HepG2 (cell line): ENCODE measurements around the gene FNDC10. TPM values are rescaled to one million over a fixed set of nuclear protein-coding genes. Genes with fewer than 3 reads are reported as not detected.

ENCODE experiments used
- ATAC-seq: fragments of 200-7000 bp; cut with Tn5 transposase; 3 replicates; pipeline ENCODE4 v1.9.1; 2020; ENCODE audit warnings: mild to moderate bottlenecking, moderate library complexity
- BruUV-seq: library from RNA; stranded (reverse); fragments of 400-500 nt; replicated peaks from 2 replicates; lab custom pipeline; 2021; lab: Mats Ljungman, UMichigan
- CTCF ChIA-PET: fragments of 300-600 bp; formaldehyde crosslinking; extraction: SDS; loops from one replicate; lab custom pipeline; 2021; ENCODE audit warnings: low total read pairs, inconsistent platforms, low intra/inter-chr PET ratio; lab: Yijun Ruan, JAX
- POLR2A ChIA-PET: fragments of 350-600 bp; sonication (Branson Sonifier 250); formaldehyde crosslinking; loops from one replicate; lab custom pipeline; 2020; ENCODE audit warnings: antibody characterized with exemption, inconsistent platforms; lab: Yijun Ruan, JAX
- DNase-seq: peaks from one replicate; pipeline ENCODE4 v3.0.0-alpha.2; 2015; ENCODE audit warnings: low spot score
- FAIRE-seq: peaks from 3 replicates; lab custom pipeline; 2011; peaks lifted over from hg19 to GRCh38; lab: Jason Lieb, UNC
- H2AFZ ChIP-seq: one replicate; pipeline ENCODE4 v1.6.1; 2011; ENCODE audit warnings: low read length, inconsistent platforms
- H3K27ac ChIP-seq: fragments of 300-600 bp; 3 replicates; pipeline ENCODE4 v1.8.0; 2011; ENCODE audit warnings: mixed run types, mild to moderate bottlenecking, mixed read lengths, low read length, inconsistent platforms; ENCODE audit not compliant: insufficient read depth; ENCODE audit errors: extremely low read length
- H3K27me3 ChIP-seq, 2 experiments: fragments of 200-600 bp in 1 of 2; 2 replicates in 1 of 2; 3 replicates in 1 of 2; pipeline versions ENCODE4 v1.6.0 to v1.8.0; 2011; ENCODE audit warnings: low read length in 2 of 2, mild to moderate bottlenecking in 2 of 2, moderate library complexity in 2 of 2, inconsistent platforms in 1 of 2; ENCODE audit not compliant: insufficient read depth in 2 of 2, control insufficient read depth in 1 of 2
- H3K36me3 ChIP-seq, 2 experiments: fragments of 200-600 bp in 1 of 2; replicated peaks in 1 of 2; 2 replicates in 1 of 2; 3 replicates in 1 of 2; pipeline versions ENCODE4 v1.5.1 to v1.8.0; 2011; ENCODE audit warnings: low read length in 2 of 2, inconsistent platforms in 1 of 2; ENCODE audit not compliant: insufficient read depth in 2 of 2, control insufficient read depth in 1 of 2
- H3K4me1 ChIP-seq: 2 replicates; pipeline ENCODE4 v1.5.1; 2012; ENCODE audit warnings: low read length, inconsistent platforms; ENCODE audit not compliant: insufficient read depth
- H3K4me2 ChIP-seq: 2 replicates; pipeline ENCODE4 v1.6.0; 2011; ENCODE audit warnings: low read depth, low read length, inconsistent platforms
- H3K4me3 ChIP-seq, 3 experiments: fragments of 200-600 bp in 1 of 3; sonication (generic), shearing (Covaris generic) in 1 of 3; replicated peaks in 1 of 3; 2 replicates each; pipeline ENCODE4 v1.5.1; 2011 to 2016; ENCODE audit warnings: low read length in 3 of 3, inconsistent platforms in 2 of 3, low read depth in 2 of 3, mild to moderate bottlenecking in 2 of 3, control low read depth in 1 of 3, mixed read lengths in 1 of 3; ENCODE audit not compliant: insufficient read depth in 1 of 3
- H3K79me2 ChIP-seq: one replicate; pipeline ENCODE4 v1.6.1; 2011; ENCODE audit warnings: low read length, inconsistent platforms; ENCODE audit not compliant: insufficient read depth
- H3K9ac ChIP-seq: 2 replicates; pipeline ENCODE4 v1.6.0; 2011; ENCODE audit warnings: mild to moderate bottlenecking, low read depth, low read length, inconsistent platforms; ENCODE audit not compliant: insufficient read depth
- H3K9me3 ChIP-seq: 2 replicates; pipeline ENCODE4 v1.5.1; 2012; ENCODE audit warnings: mild to moderate bottlenecking, low read length
- H4K20me1 ChIP-seq: 2 replicates; pipeline ENCODE4 v1.6.0; 2011; ENCODE audit warnings: inconsistent platforms, mild to moderate bottlenecking, low read length, moderate library complexity; ENCODE audit not compliant: insufficient read depth
- DR1 ChIP-seq: sonication (generic); formaldehyde crosslinking; IDR thresholded peaks from 2 replicates; pipeline ENCODE4 v1.8.0; 2021; ENCODE audit warnings: mild to moderate bottlenecking, missing genetic modification reagents, inconsistent platforms
- HOMEZ ChIP-seq: IDR thresholded peaks from 2 replicates; pipeline ENCODE4 v1.6.1; 2016; ENCODE audit warnings: low read depth
- KLF16 ChIP-seq, 2 experiments: sonication (generic) in 1 of 2; formaldehyde crosslinking in 1 of 2; IDR thresholded peaks; 2 replicates each; pipeline versions ENCODE4 v1.6.1 to v1.8.0; 2016 to 2023; ENCODE audit warnings: missing genetic modification reagents in 2 of 2, missing compliant biosample characterization in 1 of 2
- KMT2B ChIP-seq: IDR thresholded peaks from 2 replicates; pipeline ENCODE4 v1.6.1; 2016; ENCODE audit warnings: missing genetic modification reagents, missing compliant biosample characterization
- MEF2D ChIP-seq: sonication (generic); formaldehyde crosslinking; IDR thresholded peaks from 2 replicates; pipeline ENCODE4 v1.5.1; 2020; ENCODE audit warnings: mild to moderate bottlenecking, missing genetic modification reagents
- PCBP1 ChIP-seq: fragments of 200-400 bp; formaldehyde crosslinking; IDR thresholded peaks from 2 replicates; pipeline ENCODE4 v1.6.1; 2017; ENCODE audit warnings: mild to moderate bottlenecking, low read depth, low read length, borderline replicate concordance
- ZFP41 ChIP-seq: sonication (generic); formaldehyde crosslinking; IDR thresholded peaks from 2 replicates; pipeline ENCODE4 v1.4.0; 2020; ENCODE audit warnings: mild to moderate bottlenecking, missing genetic modification reagents, borderline replicate concordance
- ZNF24 ChIP-seq: fragments of 450-650 bp; IDR thresholded peaks from 2 replicates; pipeline ENCODE4 v1.6.1; 2017; ENCODE audit warnings: antibody characterized with exemption, mild to moderate bottlenecking
- ZNF737 ChIP-seq: sonication (generic); formaldehyde crosslinking; IDR thresholded peaks from 2 replicates; pipeline ENCODE4 v1.5.0; 2020; ENCODE audit warnings: missing genetic modification reagents, mild to moderate bottlenecking, borderline replicate concordance
- ZSCAN25 ChIP-seq: sonication (generic); formaldehyde crosslinking; IDR thresholded peaks from 2 replicates; pipeline ENCODE4 v1.8.0; 2022; ENCODE audit warnings: mild to moderate bottlenecking, missing genetic modification reagents
- ZZZ3 ChIP-seq: sonication (generic); formaldehyde crosslinking; IDR thresholded peaks from 2 replicates; pipeline ENCODE4 v1.4.0; 2020; ENCODE audit warnings: missing genetic modification reagents, mild to moderate bottlenecking, borderline replicate concordance
- WGBS: methylation state at CpG from one replicate; pipeline ENCODE4 v1.1.6; 2017; ENCODE audit warnings: low lambda C conversion rate; 5-methylcytosine and 5-hydroxymethylcytosine counted together
- in situ Hi-C: cut with HindIII; loops from 2 replicates; pipeline ENCODE4 v1.10.0; 2017; ENCODE audit warnings: low pct_unique_long_range_greater_than_20kb; ENCODE audit not compliant: extremely low pct_ligation_motif_present
- intact Hi-C: fragments of 100-400 bp; cut with micrococcal nuclease; formaldehyde crosslinking; loops from one replicate; pipeline ENCODE4 v1.10.0; 2022; ENCODE audit not compliant: unreplicated experiment
- polyA plus RNA-seq, 8 experiments: library from polyadenylated mRNA; depleted of rRNA in 3 of 8; stranded (reverse) in 7 of 8; unstranded in 1 of 8; fragments of >200 nt; fragmentation: Illumina TruSeq in 4 of 8; extraction: Trizol in 4 of 8; gene quantifications; 2 replicates each; pipeline versions ENCODE4 v1.2.1 to v1.2.3, GENCODE V29; 2011 to 2016; ENCODE audit warnings: low read depth in 4 of 8, missing spikeins in 1 of 8, mixed read lengths in 1 of 8; ENCODE audit not compliant: insufficient read depth in 1 of 8
- total RNA-seq, 5 experiments: library from RNA; depleted of rRNA; stranded (reverse); fragments of >200 nt; fragmentation: Illumina TruSeq; extraction: Trizol; gene quantifications; 2 replicates each; pipeline ENCODE4 v1.2.3, GENCODE V29; 2016; ENCODE audit warnings: low read depth in 1 of 5

The FNDC10 gene
- total and polyA plus RNA-seq, 2 of the 13 experiments (the other 11 are each of a cell fraction or from before 2014, with no cell fraction given) = 2.2 to 2.5 TPM

- TF ChIP-seq HOMEZ (CRISPR knock-in tag) = no peak
- no peak for TF ChIP-seq ZZZ3 (CRISPR knock-in tag)
- TF ChIP-seq ZNF24 = no peak
- TF ChIP-seq ZNF737 (CRISPR knock-in tag) = no peak
- no peak for TF ChIP-seq ZSCAN25 (CRISPR knock-in tag)
- TF ChIP-seq PCBP1 = no peak
- TF ChIP-seq DR1 (CRISPR knock-in tag) = no peak
- no peak for TF ChIP-seq MEF2D (CRISPR knock-in tag)
Observed at GRCh38 chr1:1612104-1612400, 12.1 kb upstream of the FNDC10 start (continued).

- no peak for DNase-seq
- ATAC-seq = no peak
- H3K27ac ChIP-seq = no peak overlapping the region
- no TSS peak for BruUV-seq
- no peaks in the 10 kb centered on the region for H3K36me3 ChIP-seq
- H3K4me1 ChIP-seq = peaks cover 34% of the 10 kb centered on the region
- intact Hi-C loops (loop anchor here (5.0 kb wide), 1 partner anchor 33 kb away; no protein-coding TSS in a partner anchor), in situ Hi-C loops (no loop called here)
- WGBS = 41% methylated on average over 9 of the region's 9 CpGs
- no peak overlapping the region for H3K9ac ChIP-seq
- no peak overlapping the region for H2AFZ ChIP-seq
- POLR2A ChIA-PET = no interaction called here
- CTCF ChIA-PET = no interaction called here
- H4K20me1 ChIP-seq = peaks cover 2% of the 10 kb centered on the region; the same call in 1 of the 2 replicates
- no peak overlapping the region for H3K4me3 ChIP-seq
- no peaks in the 10 kb centered on the region; a peak in 3 of 5 replicates for H3K27me3 ChIP-seq
- H3K4me2 ChIP-seq = no peak overlapping the region
- no peak for FAIRE-seq
- H3K79me2 ChIP-seq = peaks cover 3% of the 10 kb centered on the region
- TF ChIP-seq KMT2B (CRISPR knock-in tag) (no peak), KLF16 (CRISPR knock-in tag; IDR thresholded peaks at IDR 0.05) (no peak), ZFP41 (CRISPR knock-in tag) (no peak)
- H3K9me3 ChIP-seq = no peaks in the 10 kb centered on the region
Observed at GRCh38 chr1:1610796-1611195, 10.9 kb upstream of the FNDC10 start.
